Rectal smooth muscle tissue (tissue), 1 donor: ENCODE measurements around the gene ZNF177.
A peak's percentile ranks its signal among the peaks of the same experiment; 100 is the strongest.

Experiments
- H3K27ac ChIP-seq: one replicate; pipeline ENCODE4 v1.7.0; 2013; ENCODE audit warnings: low read depth, low read length, inconsistent platforms
- H3K27me3 ChIP-seq: one replicate; pipeline ENCODE4 v1.7.0; 2013; ENCODE audit warnings: low read length; ENCODE audit not compliant: control insufficient read depth, insufficient read depth
- H3K36me3 ChIP-seq: one replicate; pipeline ENCODE4 v1.7.0; 2013; ENCODE audit warnings: low read length; ENCODE audit not compliant: control insufficient read depth, insufficient read depth
- H3K4me1 ChIP-seq: one replicate; pipeline ENCODE4 v1.7.0; 2013; ENCODE audit warnings: low read length; ENCODE audit not compliant: control insufficient read depth, insufficient read depth
- H3K4me3 ChIP-seq: one replicate; pipeline ENCODE4 v1.7.0; 2013; ENCODE audit warnings: low read length
- H3K9ac ChIP-seq: one replicate; pipeline ENCODE4 v1.7.0; 2013; ENCODE audit warnings: low read length

Gene ZNF177

DNA sequence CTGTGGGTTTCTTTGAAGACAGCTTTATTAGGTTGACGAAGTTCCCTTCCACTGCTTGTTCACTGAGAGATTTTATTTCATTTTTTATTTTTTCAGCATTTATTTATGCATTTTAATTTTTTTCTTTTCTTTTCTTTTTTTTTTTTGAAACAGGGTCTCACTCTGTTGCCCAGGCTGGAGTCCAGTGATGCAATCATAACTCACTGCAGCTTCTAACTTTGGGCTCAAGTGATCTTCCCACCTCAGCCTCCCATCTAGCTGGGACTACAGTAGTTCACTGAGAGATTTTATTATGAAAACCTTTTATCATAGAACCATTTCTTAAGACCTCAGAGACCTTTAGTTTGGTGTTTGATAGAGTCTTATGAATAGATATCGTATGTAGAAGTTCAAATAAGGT is 10.3 kb upstream of the ZNF177 start:
- peaks cover 9% of the 10 kb centered on the region for H3K36me3 ChIP-seq
- no peak overlapping the region for H3K27ac ChIP-seq

DNA sequence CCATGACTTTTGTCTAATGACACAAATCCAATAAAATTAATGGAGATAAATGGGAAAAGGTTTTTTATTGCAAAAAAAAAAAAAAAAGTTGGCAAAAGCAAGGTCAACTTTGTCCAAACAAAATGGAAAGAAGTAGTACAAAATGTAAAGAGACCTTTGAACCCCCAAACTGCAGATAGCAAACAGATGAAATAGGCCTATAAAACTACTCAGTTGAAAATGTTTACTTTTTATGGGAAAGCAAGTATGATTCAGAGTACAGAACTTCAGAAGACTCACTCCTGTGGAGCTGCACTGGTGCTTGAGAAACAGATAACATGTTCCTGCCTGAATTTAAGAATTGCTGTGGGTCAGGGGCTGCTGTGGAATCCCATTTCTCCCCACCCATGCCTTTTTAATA is 9.8 kb upstream of the ZNF177 start:
- no peak overlapping the region for H3K9ac ChIP-seq
- no peaks in the 10 kb centered on the region for H3K27me3 ChIP-seq
- H3K27ac ChIP-seq = no peak overlapping the region
- H3K4me1 ChIP-seq = no peaks in the 10 kb centered on the region
- H3K36me3 ChIP-seq = peaks cover 9% of the 10 kb centered on the region
- H3K4me3 ChIP-seq = no peak overlapping the region

More for the DNA sequence above, 10.3 kb upstream of the ZNF177 start:
- Histone ChIP-seq H3K4me1 (no peaks in the 10 kb centered on the region), H3K27me3 (no peaks in the 10 kb centered on the region), H3K4me3 (no peak overlapping the region), H3K9ac (no peak overlapping the region)

- no peak overlapping the region for H3K9ac ChIP-seq
- H3K4me3 ChIP-seq = peak overlapping the region; percentile 8
- H3K36me3 ChIP-seq = peaks cover 7% of the 10 kb centered on the region
- H3K27me3 ChIP-seq = no peaks in the 10 kb centered on the region
- H3K27ac ChIP-seq = no peak overlapping the region
- no peaks in the 10 kb centered on the region for H3K4me1 ChIP-seq
Observed at GRCh38 chr19:9354651-9355050, 8.2 kb upstream of the ZNF177 start.

DNA sequence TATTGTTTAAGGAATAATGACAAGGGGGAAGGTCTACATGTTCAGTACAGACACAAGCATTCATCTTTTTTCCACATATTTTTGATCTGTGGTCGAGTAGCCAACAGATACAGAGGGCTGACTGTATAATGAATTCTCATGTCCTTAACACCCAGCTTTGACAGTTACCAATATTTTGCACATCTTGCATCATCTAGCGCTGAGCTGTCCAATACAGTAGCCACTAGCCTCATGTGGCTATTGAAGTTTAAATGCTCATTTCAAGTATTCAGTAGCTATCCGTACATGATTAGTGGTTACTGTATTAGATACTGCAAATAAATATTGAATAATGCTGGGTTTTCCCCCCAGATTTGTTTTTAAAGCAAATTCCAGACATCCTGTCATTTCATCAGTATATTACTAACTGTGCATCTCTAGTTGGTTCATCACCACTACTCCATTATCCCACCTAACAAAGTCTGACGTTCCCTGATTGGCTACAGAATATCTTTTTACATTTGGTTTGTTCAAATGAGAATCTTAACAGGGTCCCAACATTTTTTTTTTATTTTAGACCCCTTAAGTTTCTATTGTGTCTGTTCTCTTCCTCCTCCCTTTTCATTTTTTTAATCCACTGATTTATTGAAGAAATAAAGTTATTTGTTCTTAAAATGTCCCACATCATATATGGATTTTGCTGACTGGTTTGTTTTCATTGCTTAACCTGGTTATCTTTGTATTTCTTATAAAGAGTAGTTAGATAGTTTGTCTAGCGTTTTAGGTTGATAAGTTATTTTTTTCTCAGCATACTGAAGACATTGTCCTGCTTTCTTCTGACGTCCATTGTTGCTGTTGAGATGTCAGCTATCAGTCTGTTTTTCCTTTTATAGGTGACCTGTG is 8.2 kb downstream of the ZNF177 start:
- H3K36me3 ChIP-seq = peaks cover under 1% of the 10 kb centered on the region
- H3K9ac ChIP-seq = no peak overlapping the region
- no peaks in the 10 kb centered on the region for H3K4me1 ChIP-seq
- H3K4me3 ChIP-seq = no peak overlapping the region
- H3K27me3 ChIP-seq = no peaks in the 10 kb centered on the region
- H3K27ac ChIP-seq = no peak overlapping the region

DNA sequence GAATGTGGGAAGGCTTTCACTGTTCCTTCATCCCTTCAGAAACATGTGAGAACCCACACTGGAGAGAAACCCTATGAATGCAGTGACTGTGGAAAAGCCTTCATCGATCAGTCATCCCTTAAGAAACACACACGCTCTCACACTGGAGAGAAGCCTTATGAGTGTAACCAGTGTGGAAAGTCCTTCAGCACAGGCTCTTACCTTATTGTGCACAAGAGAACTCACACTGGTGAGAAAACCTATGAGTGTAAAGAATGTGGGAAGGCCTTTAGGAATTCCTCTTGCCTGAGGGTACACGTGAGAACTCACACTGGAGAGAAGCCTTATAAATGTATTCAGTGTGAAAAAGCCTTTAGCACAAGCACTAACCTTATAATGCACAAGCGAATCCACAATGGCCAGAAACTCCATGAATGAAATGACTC is 18.6 kb downstream of the ZNF177 start:
- H3K27ac ChIP-seq = no peak overlapping the region
- H3K36me3 ChIP-seq = peaks cover 51% of the 10 kb centered on the region
- no peak overlapping the region for H3K4me3 ChIP-seq

DNA sequence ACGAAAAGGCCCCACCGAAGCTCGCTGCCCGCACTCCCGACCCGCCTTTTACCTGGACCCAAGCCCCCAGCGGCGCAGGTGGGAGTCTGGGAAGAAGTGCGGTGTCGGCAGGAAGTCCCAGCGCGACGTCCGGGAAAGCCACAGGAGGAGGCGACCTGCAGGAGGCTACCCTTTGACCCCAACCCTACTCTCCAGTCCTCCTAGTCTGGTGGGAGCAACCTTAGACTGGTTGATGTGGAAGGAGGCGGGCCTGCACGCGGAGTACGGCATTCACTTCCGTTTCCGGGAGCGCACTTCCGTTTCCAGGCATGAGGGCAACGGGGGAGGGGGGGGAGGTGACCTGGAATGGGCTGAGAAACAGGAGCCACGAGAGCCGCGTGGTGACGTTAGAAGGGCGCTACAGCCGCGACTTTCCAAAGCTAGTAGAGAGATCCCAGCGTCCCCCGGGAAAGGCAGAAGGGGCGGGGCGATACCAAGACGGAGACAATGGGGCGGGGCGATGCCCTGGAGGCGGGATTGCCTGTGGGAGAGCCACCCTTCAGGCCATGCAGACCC is 44.1 kb downstream of the ZNF177 start:
- no peaks in the 10 kb centered on the region for H3K27me3 ChIP-seq
- H3K9ac ChIP-seq = no peak overlapping the region
- H3K27ac ChIP-seq = no peak overlapping the region
- H3K4me1 ChIP-seq = no peaks in the 10 kb centered on the region
- peak overlapping the region; percentile 58 for H3K4me3 ChIP-seq
- H3K36me3 ChIP-seq = no peaks in the 10 kb centered on the region

More for the DNA sequence above, 18.6 kb downstream of the ZNF177 start:
- Histone ChIP-seq H3K4me1 (no peaks in the 10 kb centered on the region), H3K27me3 (no peaks in the 10 kb centered on the region), H3K9ac (no peak overlapping the region)

DNA sequence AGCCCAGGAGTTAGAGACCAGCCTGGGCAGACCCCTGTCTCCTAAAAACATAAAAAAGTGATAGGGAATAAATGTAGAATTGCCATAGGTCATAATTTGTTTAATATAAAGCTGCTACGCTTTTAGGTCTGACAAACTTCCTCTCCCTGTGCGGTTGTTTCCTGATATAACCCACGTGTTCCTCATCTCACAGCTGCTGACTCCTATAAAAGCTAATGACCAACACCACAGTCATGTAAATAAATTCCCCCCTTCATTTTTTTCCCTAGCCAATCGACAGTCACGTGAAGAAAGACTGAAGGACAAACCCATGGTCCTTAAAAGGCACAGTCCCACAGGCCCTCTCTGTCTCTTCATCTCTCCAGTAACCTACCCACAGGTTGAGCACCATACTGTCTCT is 45.0 kb downstream of the ZNF177 start:
- peak overlapping the region; percentile 58 for H3K4me3 ChIP-seq
- no peak overlapping the region for H3K27ac ChIP-seq

GRCh38 chr19:9413240-9413954 is 50.6 kb downstream of the ZNF177 start:
- Histone ChIP-seq H3K36me3 (peaks cover 53% of the 10 kb centered on the region), H3K9ac (no peak overlapping the region), H3K27ac (no peak overlapping the region), H3K27me3 (no peaks in the 10 kb centered on the region), H3K4me1 (no peaks in the 10 kb centered on the region), H3K4me3 (peak overlapping the region; percentile 19)

More for the DNA sequence above, 45.0 kb downstream of the ZNF177 start:
- Histone ChIP-seq H3K36me3 (peaks cover 5% of the 10 kb centered on the region), H3K27me3 (no peaks in the 10 kb centered on the region), H3K9ac (no peak overlapping the region), H3K4me1 (no peaks in the 10 kb centered on the region)

GRCh38 chr19:9427941-9428340 is 65.1 kb downstream of the ZNF177 start:
- H3K4me3 ChIP-seq = no peak overlapping the region
- H3K4me1 ChIP-seq = no peaks in the 10 kb centered on the region
- H3K27me3 ChIP-seq = no peaks in the 10 kb centered on the region
- H3K9ac ChIP-seq = no peak overlapping the region
- peaks cover 51% of the 10 kb centered on the region for H3K36me3 ChIP-seq
- no peak overlapping the region for H3K27ac ChIP-seq

GRCh38 chr19:9430444-9430843 is 67.6 kb downstream of the ZNF177 start:
- H3K27ac ChIP-seq = no peak overlapping the region
- peaks cover 36% of the 10 kb centered on the region for H3K36me3 ChIP-seq

DNA sequence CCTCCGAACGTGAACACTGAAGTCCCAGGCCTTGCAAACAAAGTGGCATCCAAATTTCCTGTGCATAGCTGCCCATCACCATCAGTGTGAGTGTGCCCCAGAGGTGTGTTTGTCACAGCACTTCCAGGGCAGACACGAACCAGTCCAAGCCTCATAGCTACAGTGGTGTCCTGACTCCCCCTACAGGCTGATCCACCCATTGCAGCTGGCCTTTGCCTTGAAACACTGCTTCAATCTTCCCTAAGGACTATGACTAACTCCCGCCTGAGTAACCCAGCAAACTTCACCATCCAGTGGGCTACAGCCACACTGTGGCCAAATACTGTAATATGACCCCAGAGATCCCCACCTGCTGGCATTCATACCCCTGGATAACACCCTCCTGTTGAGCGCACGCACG is 68.7 kb downstream of the ZNF177 start:
- peaks cover 10% of the 10 kb centered on the region for H3K4me1 ChIP-seq
- peaks cover 31% of the 10 kb centered on the region for H3K36me3 ChIP-seq
- H3K27ac ChIP-seq = no peak overlapping the region
- no peak overlapping the region for H3K4me3 ChIP-seq
- H3K9ac ChIP-seq = no peak overlapping the region
- no peaks in the 10 kb centered on the region for H3K27me3 ChIP-seq

More at GRCh38 chr19:9430444-9430843, 67.6 kb downstream of the ZNF177 start:
- no peak overlapping the region for H3K9ac ChIP-seq
- H3K4me1 ChIP-seq = peaks cover 8% of the 10 kb centered on the region
- no peaks in the 10 kb centered on the region for H3K27me3 ChIP-seq
- H3K4me3 ChIP-seq = no peak overlapping the region
